Dermis blood vessel endothelial cell (primary cell): ENCODE results near the gene PRKCSH. TPM values are rescaled to one million over a fixed set of nuclear protein-coding genes. Genes with fewer than 3 reads are reported as not detected.

Experiments used
- DNase-seq: peaks from one replicate; pipeline ENCODE4 v3.0.0; 2010
- total RNA-seq: library from RNA; depleted of rRNA; stranded (reverse); fragments of >200 nt; gene quantifications from 2 replicates; pipeline ENCODE4 v1.2.3, GENCODE V29; 2014

Gene PRKCSH
- total RNA-seq, 1 donor from 2014 or later: 117 TPM

DNA sequence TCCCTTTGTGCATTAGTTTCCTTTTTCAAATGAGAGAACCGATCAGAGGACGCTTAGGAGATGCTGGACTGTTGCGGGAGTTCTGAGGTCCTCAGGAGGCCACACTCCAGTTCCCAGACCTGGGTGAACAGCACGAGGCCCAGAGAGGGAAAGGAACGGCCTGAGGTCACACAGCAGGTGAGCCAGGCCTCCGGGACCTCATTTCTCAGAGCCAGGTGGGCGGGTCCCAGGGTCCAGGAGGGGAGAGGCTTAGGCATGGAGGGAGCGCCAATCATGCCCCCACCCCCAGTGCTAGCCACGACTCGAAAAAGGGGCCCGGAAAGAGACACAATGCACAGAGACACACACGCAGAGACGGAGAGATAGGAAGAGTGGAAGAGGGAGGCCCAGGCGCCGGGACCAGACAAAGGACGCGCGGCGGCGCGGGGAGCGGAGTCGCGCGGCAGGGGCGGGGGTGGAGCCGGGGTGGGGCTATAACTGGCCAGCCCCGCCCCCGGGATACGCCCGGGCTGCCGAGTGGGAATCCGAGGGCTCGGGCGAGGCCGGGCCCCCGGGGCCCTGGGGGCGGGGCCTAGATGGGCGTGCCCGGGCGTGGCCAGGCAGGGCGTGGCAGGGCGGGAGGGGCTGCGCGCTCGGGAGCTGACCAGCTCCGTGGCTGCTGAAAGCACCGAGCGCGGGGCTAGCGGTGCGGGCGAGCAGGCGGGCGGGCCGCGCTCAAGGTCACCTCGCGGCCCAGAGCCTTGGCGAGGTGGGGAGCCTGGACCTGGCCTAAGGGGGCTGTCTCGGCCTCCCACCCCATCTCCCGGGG, 43.9 kb downstream of the PRKCSH start:
- peak; percentile 15 for DNase-seq

- DNase-seq: no peak
Measured at GRCh38 chr19:11479898-11480714, 44.7 kb downstream of the PRKCSH start.

- DNase-seq: no peak
Measured at GRCh38 chr19:11480715-11481533, 45.5 kb downstream of the PRKCSH start, which contains the start of gene ELAVL3. Gene ELAVL3, minus strand, starts transcription at chr19:11481046. Its CDS starts 438 bp downstream, at chr19:11480608.

DNA sequence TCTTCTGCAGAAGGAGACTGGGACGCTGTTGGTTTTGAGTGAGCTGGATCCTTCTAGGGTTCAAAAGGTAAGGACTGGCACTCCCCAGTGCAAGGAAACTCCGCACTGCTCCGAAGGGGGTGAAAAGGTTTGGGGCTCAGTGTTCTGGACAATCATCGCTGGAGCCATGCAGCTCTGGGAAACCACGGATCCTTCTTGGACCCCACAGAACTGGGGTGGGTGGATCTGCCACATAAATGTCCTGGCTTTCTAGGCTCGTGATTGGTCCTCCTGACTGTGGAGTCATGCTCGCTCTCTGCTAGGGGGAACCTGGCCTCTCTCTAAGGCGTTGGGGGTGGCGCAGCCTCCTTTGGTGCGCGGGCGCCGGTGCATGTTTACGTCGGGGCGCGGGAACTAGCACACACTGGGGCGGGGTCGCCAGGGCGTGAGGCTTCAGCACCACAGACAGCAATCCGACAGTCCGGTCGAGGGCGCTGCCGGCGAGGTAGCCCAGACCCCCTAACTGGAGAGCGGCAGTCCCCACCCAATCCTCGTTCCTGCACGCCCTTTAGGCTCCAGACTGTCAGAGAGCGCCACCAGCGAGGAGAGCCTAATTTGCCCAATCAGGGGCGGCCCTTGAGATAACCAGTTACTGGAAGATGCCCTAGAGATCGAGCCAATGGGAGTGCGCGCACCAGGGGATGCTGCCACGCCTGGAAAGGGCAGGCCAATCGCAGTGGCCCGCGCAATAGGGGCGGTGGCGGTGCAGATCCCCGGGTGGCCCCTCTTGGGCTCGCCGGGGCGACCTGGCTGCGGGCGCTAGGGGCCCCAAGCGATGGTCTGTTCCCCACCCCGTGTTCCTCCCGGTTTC, 46.3 kb downstream of the PRKCSH start:
- peak; percentile 89 for DNase-seq

DNA sequence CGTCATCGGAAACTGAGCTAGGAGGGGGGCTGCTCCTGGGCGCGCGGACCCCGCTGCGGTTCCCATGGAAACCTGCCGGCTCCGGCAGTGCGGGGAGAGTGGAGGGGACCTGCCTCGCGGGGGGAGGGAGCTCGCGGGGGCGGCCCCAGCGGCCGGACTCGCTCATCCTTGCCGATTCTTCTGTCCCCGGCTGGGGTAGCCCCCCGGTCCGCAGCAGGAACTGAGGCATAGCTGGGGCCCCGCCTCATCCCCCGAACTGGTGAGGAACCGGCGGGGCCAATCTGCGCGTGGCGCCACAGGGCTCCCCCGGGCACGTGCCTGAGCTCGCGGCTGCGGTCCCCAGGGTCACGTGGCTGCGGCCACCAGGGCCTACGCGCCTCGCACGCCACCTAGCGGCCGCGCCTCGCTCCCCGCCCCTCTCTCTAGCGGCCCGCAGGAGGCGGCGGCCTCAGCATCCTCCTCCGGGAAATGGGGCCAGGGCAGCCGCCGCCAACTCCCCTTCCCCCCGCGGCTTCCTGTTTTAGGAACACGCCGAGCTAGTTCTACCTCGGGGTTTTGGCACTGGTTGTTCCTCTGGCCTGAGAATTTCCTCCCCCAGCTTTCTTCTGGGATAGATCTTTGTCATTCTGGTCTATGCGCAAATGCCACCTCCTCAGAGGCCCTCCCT, 47.1 kb downstream of the PRKCSH start:
- DNase-seq: peak; percentile 92

DNA sequence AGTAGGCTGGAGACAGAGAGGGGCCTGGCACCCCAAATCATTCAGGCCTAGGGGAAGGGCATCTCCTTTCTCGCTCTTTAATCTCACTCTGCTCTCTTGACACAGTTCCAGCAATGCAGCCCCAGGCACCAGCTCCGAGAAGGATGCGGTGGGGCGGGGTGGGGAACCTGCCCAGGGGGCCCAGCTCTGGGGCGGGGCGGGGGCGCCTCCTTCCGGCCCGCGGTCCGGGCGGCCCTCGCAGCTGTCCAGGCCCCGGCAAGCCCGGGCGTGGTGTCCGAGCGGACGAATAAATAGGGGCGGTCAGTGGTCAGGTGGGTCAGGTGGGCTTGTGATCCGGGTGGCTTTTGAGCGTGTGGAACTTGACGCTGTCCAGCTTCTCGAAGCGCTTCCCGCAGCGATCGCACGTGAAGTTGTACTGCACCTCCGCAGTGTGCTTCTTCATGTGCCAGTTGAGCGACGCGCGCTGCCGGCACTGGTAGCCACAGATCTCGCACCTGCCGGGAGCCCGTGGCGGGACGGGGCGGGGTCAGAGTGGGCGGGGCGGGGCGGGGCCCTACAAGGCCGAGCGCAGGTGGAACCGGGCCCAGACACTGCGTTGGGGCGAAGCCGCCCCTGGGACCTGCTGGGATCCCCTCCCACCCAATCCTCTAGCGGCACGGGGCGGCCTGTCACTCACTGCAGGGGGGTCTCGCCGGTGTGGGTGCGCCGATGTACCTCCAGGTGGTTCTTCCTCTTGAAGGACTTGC, 48.1 kb downstream of the PRKCSH start:
- DNase-seq: no peak

DNA sequence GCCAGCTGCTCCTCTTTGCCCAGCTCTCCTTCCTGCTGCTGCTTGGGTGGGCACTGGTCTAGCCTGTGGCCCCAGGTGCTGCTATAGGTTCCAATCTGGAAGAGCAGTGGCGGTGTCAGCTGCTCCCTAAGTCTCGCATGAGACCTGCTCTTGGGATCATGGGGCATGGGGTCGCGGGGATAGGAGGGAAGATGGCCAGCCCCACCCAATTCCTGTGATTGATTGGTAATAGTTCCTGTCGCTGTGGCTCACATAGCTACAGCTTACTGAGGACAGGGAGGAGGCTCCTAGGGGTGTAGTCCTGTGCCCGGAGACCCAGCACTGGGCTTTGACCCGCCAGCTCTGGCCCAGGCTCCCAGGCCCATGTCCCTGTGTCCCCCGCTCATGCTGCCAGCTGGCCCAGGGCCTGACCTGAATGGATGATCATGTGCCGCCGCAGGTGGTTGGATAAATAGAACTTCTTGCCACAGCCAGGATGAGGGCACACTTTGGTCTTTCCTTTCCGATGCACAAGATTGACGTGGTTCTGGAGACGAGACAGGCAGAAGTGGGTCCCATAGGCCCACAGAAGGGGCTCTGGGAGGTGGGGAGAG, 49.9 kb downstream of the PRKCSH start:
- DNase-seq: no peak

DNA sequence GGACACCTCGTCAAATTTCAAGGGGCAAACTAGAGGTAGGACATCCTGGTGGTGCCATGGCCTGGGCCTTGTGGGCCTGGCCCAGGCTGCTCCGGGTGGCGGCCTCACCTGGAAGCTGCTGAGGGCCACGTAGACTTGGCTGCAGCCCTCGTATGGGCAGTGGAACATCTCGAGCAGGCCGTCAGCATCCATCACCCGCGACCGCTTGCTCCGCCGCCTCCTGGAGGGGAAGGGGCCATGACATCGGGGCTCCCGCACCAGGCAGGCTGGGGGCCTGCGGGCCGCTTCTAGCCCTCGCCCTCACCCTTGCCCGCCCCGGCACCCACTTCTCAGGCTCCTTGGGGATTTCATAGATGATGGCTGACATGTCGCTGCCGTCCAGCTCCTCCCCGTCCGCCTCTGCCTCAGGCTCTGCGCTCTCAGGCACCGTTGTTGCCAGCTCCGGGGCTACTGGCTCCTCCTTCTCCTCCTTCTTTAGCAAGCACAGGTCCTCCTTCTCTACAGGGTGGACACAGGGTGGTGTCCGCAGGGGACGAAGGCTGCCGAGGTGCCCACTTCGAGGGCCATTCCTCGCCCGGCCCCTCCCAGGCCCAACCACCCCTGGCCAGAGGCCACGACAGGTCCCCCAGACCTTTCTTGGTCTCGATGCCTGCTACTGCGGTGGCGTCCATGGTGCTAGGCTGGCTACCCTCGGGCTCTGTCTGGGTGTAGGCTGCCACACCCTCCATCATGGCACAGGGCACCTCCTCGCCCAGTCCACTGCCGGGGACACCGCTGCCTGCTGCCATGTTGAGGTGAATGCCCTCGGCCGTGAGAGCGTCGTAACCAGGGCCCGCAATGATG, 51.4 kb downstream of the PRKCSH start:
- DNase-seq: no peak

DNA sequence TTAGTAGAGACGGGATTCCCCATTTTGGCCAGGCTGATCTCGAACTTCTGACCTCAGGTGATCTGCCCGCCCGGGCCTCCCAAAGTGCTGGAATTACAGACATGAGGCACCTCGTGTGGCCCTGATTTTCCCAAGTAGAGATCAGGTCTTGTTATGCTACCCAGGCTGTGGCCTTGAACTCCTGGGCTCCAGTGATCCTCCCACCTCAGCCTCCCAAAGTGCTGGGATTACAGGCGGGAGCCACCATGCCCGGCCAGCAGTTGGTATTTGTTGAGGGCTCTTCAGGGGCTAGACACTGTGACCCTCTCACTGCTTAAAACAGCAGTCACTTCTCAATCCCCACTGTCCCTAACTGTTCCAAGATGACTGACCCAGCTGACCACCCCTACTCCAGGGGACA, 53.9 kb downstream of the PRKCSH start:
- no peak for DNase-seq

DNA sequence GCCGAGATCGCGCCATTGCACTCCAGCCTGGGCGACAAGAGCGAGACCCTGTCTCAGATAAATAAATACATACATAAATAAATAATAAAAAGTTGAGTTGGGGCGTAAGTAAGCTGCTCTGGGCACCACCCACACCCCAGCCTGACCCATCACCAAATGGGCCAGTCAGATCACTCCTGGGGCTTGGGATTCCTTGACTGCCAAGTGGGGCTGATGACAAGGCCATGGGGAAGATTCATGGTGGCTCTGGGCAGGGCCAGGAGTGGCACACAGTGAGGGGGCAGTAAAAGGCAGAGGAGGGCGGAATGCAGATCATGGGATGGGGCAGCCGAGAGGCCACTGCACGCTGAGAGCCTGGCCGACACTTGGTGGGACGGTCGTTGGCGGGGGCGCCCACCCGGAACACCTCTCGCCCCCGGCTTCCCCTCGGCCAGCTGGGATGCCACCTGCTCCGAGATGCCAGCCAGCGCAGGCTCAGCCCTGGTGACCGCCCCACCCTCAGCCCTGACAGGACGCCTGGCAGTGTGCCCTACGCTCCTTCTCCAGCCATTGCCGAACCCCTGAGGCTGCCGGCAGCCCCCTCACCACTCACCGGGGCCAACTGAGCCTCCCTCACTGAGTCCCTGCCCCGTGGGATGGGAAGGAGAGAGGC, 59.3 kb downstream of the PRKCSH start:
- no peak for DNase-seq

DNA sequence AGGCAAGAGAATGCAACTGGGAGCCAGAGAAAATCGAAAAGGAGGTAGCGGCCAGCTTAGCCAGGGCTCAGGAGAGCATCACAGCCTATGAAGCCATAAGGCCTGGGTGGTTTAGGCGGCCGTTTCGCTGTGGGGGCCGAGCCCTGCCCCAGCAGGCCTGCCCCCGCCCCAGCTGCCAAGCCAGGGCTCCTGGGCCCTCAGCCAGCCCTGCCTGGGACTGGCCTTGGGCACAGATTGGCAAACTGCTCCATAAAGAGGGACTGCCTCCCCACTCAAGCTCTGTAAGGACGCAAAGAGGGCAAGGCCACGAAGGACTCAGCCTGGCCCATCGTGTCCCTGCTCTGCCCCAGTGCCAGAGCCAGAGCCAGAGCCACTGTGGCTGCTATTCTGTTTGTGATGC, 60.0 kb downstream of the PRKCSH start:
- no peak for DNase-seq

DNA sequence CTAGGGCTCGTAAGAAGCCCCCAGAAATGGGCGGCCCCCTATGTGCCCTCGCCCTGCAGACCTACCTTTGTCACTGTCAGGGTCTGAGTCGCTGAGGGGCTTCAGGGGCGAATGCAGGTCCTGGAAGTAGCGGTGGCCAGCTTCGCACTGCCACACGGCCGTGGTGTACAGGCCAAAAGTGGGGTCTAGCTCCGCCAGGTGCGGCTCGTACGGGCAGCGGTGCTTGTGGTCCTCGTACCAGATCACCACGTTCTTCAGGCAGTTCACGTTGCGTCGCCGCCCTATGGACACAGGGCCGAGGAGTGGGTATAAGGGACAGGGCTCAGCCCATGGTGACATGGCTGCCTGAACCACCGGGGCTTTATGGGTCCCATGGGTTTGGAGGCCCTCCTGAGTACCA, 60.5 kb downstream of the PRKCSH start:
- no peak for DNase-seq

DNA sequence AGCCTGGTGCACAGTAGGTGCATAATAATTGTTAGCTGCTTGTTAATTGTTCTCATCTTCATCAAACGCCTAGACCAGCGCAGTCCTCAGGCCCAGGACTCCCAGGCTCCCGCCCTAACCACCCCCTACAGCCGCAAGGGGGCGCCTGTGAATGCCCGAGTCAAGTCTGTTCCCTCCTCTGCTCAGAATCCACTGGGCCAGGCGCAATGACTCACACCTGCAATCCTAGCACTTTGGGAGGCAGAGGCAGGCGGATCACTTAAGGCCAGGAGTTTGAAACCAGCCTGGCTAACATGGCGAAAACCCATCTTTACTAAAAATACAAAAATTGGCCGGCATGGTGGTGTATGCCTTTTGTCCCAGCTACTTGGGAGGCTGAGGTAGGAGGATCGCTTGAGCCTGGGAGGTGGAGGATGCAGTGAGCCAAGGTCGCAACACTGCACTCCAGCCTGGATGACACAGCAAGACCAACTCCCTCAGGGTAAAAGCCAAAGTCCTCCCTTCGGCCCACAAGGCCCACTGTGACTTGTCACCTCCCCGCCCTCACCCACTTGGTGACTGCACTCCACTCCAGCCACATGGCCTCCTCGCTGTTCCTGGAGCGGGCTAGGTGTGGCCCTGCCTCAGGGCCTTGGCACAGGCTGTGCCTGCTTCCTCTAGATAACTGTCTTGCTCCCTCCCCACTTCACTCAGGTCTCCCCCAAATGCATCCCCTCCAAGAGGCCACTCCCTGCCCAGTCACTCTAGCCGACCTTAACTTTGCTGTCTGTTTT, 61.1 kb downstream of the PRKCSH start:
- peak; percentile 87 for DNase-seq

DNA sequence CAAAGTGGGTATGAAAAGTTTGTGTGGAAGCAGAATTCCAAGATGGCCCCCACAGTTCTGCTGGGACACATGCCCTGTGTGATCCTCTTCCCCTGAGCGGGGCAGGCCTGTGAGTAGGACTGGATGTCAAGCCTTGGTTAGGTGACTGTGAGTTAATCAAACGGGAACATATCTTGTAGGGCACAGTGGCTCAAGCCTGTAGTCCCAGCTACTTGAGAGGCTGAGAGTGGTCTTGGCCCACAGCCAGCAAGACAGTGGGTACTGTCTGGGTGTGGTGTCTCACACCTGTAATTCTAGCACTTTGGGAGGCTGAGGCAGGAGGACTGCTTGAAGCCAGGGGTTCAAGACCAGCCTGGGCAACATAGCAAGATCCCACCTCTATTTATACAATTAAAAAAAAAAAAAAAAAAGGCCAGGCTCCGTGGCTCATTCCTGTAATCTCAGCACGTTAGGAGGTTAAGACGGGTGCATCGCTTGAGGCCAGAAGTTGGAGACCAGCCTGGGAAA, 63.8 kb downstream of the PRKCSH start:
- DNase-seq: no peak

- DNase-seq: no peak
Measured at GRCh38 chr19:11499890-11500420, 64.5 kb downstream of the PRKCSH start.
